CD4-positive, alpha-beta T cell treated with Interleukin-15 for 4 hours (primary cell): ENCODE measurements around the gene HIPK2.

Source experiments
- DNase-seq: peaks from one replicate; pipeline ENCODE4 v3.0.0-alpha.2; 2020; ENCODE audit warnings: low spot score

The HIPK2 gene

GRCh38 chr7:139714163-139714901 is 63.5 kb downstream of the HIPK2 start:
- DNase-seq = no peak

- no peak for DNase-seq
Observed at GRCh38 chr7:139713526-139714162, 64.2 kb downstream of the HIPK2 start.

- no peak for DNase-seq
Observed at GRCh38 chr7:139713061-139713460, 64.7 kb downstream of the HIPK2 start.

- no peak for DNase-seq
Observed at GRCh38 chr7:139711991-139712743, 65.6 kb downstream of the HIPK2 start.

- DNase-seq = no peak
Observed at GRCh38 chr7:139710036-139710435, 67.8 kb downstream of the HIPK2 start.

- DNase-seq = no peak
Observed at GRCh38 chr7:139709485-139709884, 68.3 kb downstream of the HIPK2 start.

- no peak for DNase-seq
Observed at GRCh38 chr7:139708541-139708940, 69.3 kb downstream of the HIPK2 start.

- no peak for DNase-seq
Observed at GRCh38 chr7:139706837-139707236, 71.0 kb downstream of the HIPK2 start.

GRCh38 chr7:139704308-139704879 is 73.4 kb downstream of the HIPK2 start:
- no peak for DNase-seq

- no peak for DNase-seq
Observed at GRCh38 chr7:139703487-139704307, 74.1 kb downstream of the HIPK2 start.

GRCh38 chr7:139702811-139703486 is 74.8 kb downstream of the HIPK2 start:
- DNase-seq = no peak

GRCh38 chr7:139702313-139702731 is 75.5 kb downstream of the HIPK2 start:
- DNase-seq = no peak

- no peak for DNase-seq
Observed at GRCh38 chr7:139701908-139702307, 75.9 kb downstream of the HIPK2 start.

GRCh38 chr7:139700505-139701235 is 77.1 kb downstream of the HIPK2 start:
- DNase-seq = no peak

- DNase-seq = no peak
Observed at GRCh38 chr7:139699640-139700504, 77.9 kb downstream of the HIPK2 start.

GRCh38 chr7:139698844-139699243 is 79.0 kb downstream of the HIPK2 start:
- no peak for DNase-seq

GRCh38 chr7:139698278-139698677 is 79.5 kb downstream of the HIPK2 start:
- DNase-seq = no peak

GRCh38 chr7:139697056-139697455 is 80.7 kb downstream of the HIPK2 start:
- no peak for DNase-seq

GRCh38 chr7:139696552-139696951 is 81.2 kb downstream of the HIPK2 start:
- DNase-seq = no peak

- DNase-seq = no peak
Observed at GRCh38 chr7:139695588-139695987, 82.2 kb downstream of the HIPK2 start.
